GM10248 (cell line): ENCODE data around the gene ROS1.

ENCODE experiments used
- CTCF ChIA-PET: fragments of 300-600 bp; sonication (Branson Sonifier 250); formaldehyde crosslinking; extraction: SDS; loops from one replicate; lab custom pipeline; 2021; ENCODE audit warnings: antibody characterized with exemption; lab: Yijun Ruan, JAX
- POLR2A ChIA-PET: fragments of 350-650 bp; sonication (Branson Sonifier 250); formaldehyde crosslinking; extraction: SDS; loops from one replicate; lab custom pipeline; 2020; ENCODE audit warnings: antibody characterized with exemption; lab: Yijun Ruan, JAX
- DNase-seq: peaks from one replicate; pipeline ENCODE4 v3.0.0; 2012; ENCODE audit errors: extremely low spot score
- TF ChIP-seq, protein P1 (sequence below): IDR thresholded peaks from 2 replicates; pipeline ENCODE4 v1.5.1; 2012; ENCODE audit warnings: mild to moderate bottlenecking, low read depth; ENCODE audit errors: extremely low read depth, missing control alignments, control extremely low read depth

The ROS1 gene

DNA sequence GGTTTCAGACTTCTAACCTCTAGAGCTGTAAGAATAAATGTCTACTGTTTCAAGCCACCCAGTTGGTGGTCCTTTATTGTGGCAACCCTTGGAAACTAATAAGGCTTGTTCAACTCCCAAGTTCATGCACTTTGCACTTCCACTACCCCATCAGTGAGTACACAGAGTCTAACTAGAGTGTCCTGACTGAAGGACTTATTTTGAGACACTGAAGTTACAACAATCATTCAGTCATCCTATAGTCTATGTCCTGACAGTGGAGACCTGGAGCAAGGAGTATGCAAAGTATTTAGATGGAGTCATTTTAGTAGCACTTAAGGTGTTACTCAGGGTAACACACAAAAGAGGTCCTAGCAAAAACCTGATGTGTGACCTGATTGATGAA, 97.7 kb downstream of the ROS1 start:
- CTCF ChIA-PET = no interaction called here
- TF ChIP-seq, protein P1, sequence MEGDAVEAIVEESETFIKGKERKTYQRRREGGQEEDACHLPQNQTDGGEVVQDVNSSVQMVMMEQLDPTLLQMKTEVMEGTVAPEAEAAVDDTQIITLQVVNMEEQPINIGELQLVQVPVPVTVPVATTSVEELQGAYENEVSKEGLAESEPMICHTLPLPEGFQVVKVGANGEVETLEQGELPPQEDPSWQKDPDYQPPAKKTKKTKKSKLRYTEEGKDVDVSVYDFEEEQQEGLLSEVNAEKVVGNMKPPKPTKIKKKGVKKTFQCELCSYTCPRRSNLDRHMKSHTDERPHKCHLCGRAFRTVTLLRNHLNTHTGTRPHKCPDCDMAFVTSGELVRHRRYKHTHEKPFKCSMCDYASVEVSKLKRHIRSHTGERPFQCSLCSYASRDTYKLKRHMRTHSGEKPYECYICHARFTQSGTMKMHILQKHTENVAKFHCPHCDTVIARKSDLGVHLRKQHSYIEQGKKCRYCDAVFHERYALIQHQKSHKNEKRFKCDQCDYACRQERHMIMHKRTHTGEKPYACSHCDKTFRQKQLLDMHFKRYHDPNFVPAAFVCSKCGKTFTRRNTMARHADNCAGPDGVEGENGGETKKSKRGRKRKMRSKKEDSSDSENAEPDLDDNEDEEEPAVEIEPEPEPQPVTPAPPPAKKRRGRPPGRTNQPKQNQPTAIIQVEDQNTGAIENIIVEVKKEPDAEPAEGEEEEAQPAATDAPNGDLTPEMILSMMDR = no peak
- no peak for DNase-seq
- POLR2A ChIA-PET = no interaction called here

GRCh38 chr6:117327149-117328004, 98.4 kb downstream of the ROS1 start:
- ChIA-PET CTCF (interaction anchor here (1.0 to 1.3 kb wide), 3 partner anchors 10 to 48 kb away, joined by 3 to 4 read pairs (median 3); no protein-coding TSS in a partner anchor), POLR2A (no interaction called here)
- TF ChIP-seq, protein P1 = no peak
- DNase-seq = no peak

GRCh38 chr6:117326396-117326795, 99.3 kb downstream of the ROS1 start:
- DNase-seq = no peak
- POLR2A ChIA-PET = no interaction called here
- CTCF ChIA-PET = interaction anchor here (1.0 to 1.3 kb wide), 4 partner anchors 9 to 47 kb away, joined by 3 to 4 read pairs (median 3); no protein-coding TSS in a partner anchor
- TF ChIP-seq, protein P1 = no peak

DNA sequence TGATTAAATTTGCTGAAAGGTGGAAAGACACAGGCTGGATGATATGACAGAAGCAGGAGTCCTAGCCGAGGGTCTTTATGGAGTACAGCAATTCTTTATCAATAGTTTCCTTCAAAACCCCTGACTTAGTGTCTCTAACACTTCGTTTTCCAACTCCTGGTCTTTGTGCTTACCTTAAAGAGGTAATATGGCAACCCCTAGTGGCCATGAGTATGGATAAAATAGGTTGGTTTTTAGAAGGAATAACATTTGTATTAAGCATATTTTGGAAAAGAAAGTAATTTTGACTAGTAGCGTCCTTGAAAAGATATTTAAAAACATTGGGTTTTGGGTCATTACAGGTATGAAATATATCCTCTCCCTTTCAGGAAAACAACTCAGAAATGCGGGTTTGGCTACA, 108.5 kb downstream of the ROS1 start:
- CTCF ChIA-PET = interaction anchor here (0.8 to 1.5 kb wide), 3 partner anchors 10 to 18 kb away, joined by 3 to 4 read pairs (median 3); no protein-coding TSS in a partner anchor

GRCh38 chr6:117311726-117312125, 114.0 kb downstream of the ROS1 start:
- TF ChIP-seq, protein P1 = no peak
- ChIA-PET POLR2A (no interaction called here), CTCF (interaction anchor here (0.9 kb wide), 1 partner anchor 10 kb away, joined by 3 read pairs; no protein-coding TSS in a partner anchor)
- no peak for DNase-seq

More for the DNA sequence above, 108.5 kb downstream of the ROS1 start:
- DNase-seq = no peak
- TF ChIP-seq, protein P1 = peak; percentile 25
- POLR2A ChIA-PET = no interaction called here

GRCh38 chr6:117311310-117311709, 114.4 kb downstream of the ROS1 start:
- POLR2A ChIA-PET = no interaction called here
- CTCF ChIA-PET = interaction anchor here (0.9 kb wide), 1 partner anchor 10 kb away, joined by 3 read pairs; no protein-coding TSS in a partner anchor
- no peak for DNase-seq
- TF ChIP-seq, protein P1 = no peak
